Measurements from ENCODE around the gene SEC11C. TPM values are rescaled to one million over a fixed set of nuclear protein-coding genes. Genes with fewer than 3 reads are reported as not detected.

Gene SEC11C
- total RNA-seq, 2 donors from 2014 or later = 50.8 to 88.2 TPM

- H3K27ac ChIP-seq = no peak overlapping the region
- H3K4me1 ChIP-seq = no peaks in the 10 kb centered on the region
- no peaks in the 10 kb centered on the region for H3K27me3 ChIP-seq
- H3K9ac ChIP-seq (ENCODE audit: low read depth in 2 of 2, low read length in 2 of 2) = no peak overlapping the region
- no peak for DNase-seq
- no peak overlapping the region for H3K4me3 ChIP-seq
- no peaks in the 10 kb centered on the region for H3K36me3 ChIP-seq
- intact Hi-C loops (cut with DNase I) = no loop called here
- no peaks in the 10 kb centered on the region for H3K9me3 ChIP-seq
- TF ChIP-seq CTCF (IDR thresholded peaks at IDR 0.05) = no peak
Measured at GRCh38 chr18:59198215-59198614, 58.5 kb downstream of the SEC11C start.

- no peaks in the 10 kb centered on the region for H3K27me3 ChIP-seq
- TF ChIP-seq CTCF (IDR thresholded peaks at IDR 0.05) = no peak
- no peaks in the 10 kb centered on the region for H3K36me3 ChIP-seq
- no peak overlapping the region for H3K4me3 ChIP-seq
- no peaks in the 10 kb centered on the region for H3K4me1 ChIP-seq
- H3K9ac ChIP-seq (ENCODE audit: low read depth in 2 of 2, low read length in 2 of 2) = no peak overlapping the region
- no peaks in the 10 kb centered on the region for H3K9me3 ChIP-seq
- no peak for DNase-seq
- H3K27ac ChIP-seq = no peak overlapping the region
- intact Hi-C loops (cut with DNase I) = no loop called here
Measured at GRCh38 chr18:59200787-59201186, 61.1 kb downstream of the SEC11C start.

GRCh38 chr18:59202258-59202820, 62.7 kb downstream of the SEC11C start:
- Histone ChIP-seq H3K27me3 (no peaks in the 10 kb centered on the region), H3K9ac (ENCODE audit: low read depth in 2 of 2, low read length in 2 of 2) (no peak overlapping the region), H3K36me3 (no peaks in the 10 kb centered on the region), H3K4me3 (no peak overlapping the region), H3K4me1 (no peaks in the 10 kb centered on the region), H3K27ac (no peak overlapping the region), H3K9me3 (no peaks in the 10 kb centered on the region)
- no peak for TF ChIP-seq CTCF (IDR thresholded peaks at IDR 0.05)
- no peak for DNase-seq
- intact Hi-C loops (cut with DNase I) = no loop called here

- Histone ChIP-seq H3K9ac (ENCODE audit: low read depth in 2 of 2, low read length in 2 of 2) (no peak overlapping the region), H3K27me3 (no peaks in the 10 kb centered on the region), H3K27ac (no peak overlapping the region), H3K36me3 (no peaks in the 10 kb centered on the region), H3K9me3 (no peaks in the 10 kb centered on the region), H3K4me3 (no peak overlapping the region), H3K4me1 (no peaks in the 10 kb centered on the region)
- no peak for TF ChIP-seq CTCF (IDR thresholded peaks at IDR 0.05)
- intact Hi-C loops (cut with DNase I) = no loop called here
- no peak for DNase-seq
Measured at GRCh38 chr18:59207506-59207905, 67.8 kb downstream of the SEC11C start.

Other genes with a start within 250 kb of the SEC11C start
- gene GRP, start 80.3 kb downstream of the SEC11C start, total RNA-seq = not detected
- gene RAX, start 133.6 kb downstream of the SEC11C start, total RNA-seq = not detected
- not detected for gene CPLX4, start 178.8 kb downstream of the SEC11C start, total RNA-seq
- gene LMAN1, start 219.4 kb downstream of the SEC11C start, total RNA-seq = 10 to 100 TPM; 60.2 to 67.6 TPM